Lower leg skin (tissue), 3 donors: Measurements from ENCODE around the gene OR1M1.

Experiments used
- POLR2A ChIP-seq, 2 donors: fragments of 450-650 bp; IDR thresholded peaks; one replicate each; pipeline ENCODE4 v1.6.1; 2016 to 2017; ENCODE audit warnings: antibody characterized with exemption in 2 of 2, mild to moderate bottlenecking in 1 of 2, moderate library complexity in 1 of 2
- TF ChIP-seq, protein P1 (sequence below), 3 donors: fragments of 450-650 bp; IDR thresholded peaks; one replicate each; pipeline ENCODE4 v1.5.1; 2016; ENCODE audit warnings: antibody characterized with exemption in 3 of 3, mild to moderate bottlenecking in 3 of 3, moderate library complexity in 2 of 3

- TF ChIP-seq, protein P1, sequence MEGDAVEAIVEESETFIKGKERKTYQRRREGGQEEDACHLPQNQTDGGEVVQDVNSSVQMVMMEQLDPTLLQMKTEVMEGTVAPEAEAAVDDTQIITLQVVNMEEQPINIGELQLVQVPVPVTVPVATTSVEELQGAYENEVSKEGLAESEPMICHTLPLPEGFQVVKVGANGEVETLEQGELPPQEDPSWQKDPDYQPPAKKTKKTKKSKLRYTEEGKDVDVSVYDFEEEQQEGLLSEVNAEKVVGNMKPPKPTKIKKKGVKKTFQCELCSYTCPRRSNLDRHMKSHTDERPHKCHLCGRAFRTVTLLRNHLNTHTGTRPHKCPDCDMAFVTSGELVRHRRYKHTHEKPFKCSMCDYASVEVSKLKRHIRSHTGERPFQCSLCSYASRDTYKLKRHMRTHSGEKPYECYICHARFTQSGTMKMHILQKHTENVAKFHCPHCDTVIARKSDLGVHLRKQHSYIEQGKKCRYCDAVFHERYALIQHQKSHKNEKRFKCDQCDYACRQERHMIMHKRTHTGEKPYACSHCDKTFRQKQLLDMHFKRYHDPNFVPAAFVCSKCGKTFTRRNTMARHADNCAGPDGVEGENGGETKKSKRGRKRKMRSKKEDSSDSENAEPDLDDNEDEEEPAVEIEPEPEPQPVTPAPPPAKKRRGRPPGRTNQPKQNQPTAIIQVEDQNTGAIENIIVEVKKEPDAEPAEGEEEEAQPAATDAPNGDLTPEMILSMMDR (IDR thresholded peaks at IDR 0.05), result no peak
- TF ChIP-seq POLR2A (IDR thresholded peaks at IDR 0.05), result no peak
These were observed 16.8 kb upstream of the OR1M1 start for GRCh38 chr19:9070066-9070465.
